22Rv1 (cell line): ENCODE data around the gene CD52.

Source experiments
- H3K27ac ChIP-seq: fragments of 450-650 bp; 2 replicates; pipeline ENCODE4 v1.5.1; 2017
- CTCF ChIP-seq: fragments of 450-650 bp; IDR thresholded peaks from 2 replicates; pipeline ENCODE4 v1.5.1; 2017; ENCODE audit warnings: mild to moderate bottlenecking
- ZFX ChIP-seq: fragments of 450-650 bp; IDR thresholded peaks from 2 replicates; pipeline ENCODE4 v1.6.1; 2017; ENCODE audit warnings: antibody characterized with exemption, borderline replicate concordance

The CD52 gene

GRCh38 chr1:26297057-26297790 is 20.5 kb upstream of the CD52 start:
- TF ChIP-seq ZFX (no peak), CTCF (no peak)
- no peak overlapping the region for H3K27ac ChIP-seq

GRCh38 chr1:26297791-26298124 is 20.0 kb upstream of the CD52 start:
- H3K27ac ChIP-seq: no peak overlapping the region

GRCh38 chr1:26300578-26301275 is 17.0 kb upstream of the CD52 start:
- H3K27ac ChIP-seq: no peak overlapping the region
- no peak for TF ChIP-seq ZFX

More at GRCh38 chr1:26297791-26298124, 20.0 kb upstream of the CD52 start:
- TF ChIP-seq ZFX (no peak), CTCF (no peak)

GRCh38 chr1:26302733-26303405 is 14.9 kb upstream of the CD52 start:
- no peak for TF ChIP-seq ZFX
- no peak for TF ChIP-seq CTCF
- no peak overlapping the region for H3K27ac ChIP-seq

- peak overlapping the region; percentile 61 for H3K27ac ChIP-seq
- TF ChIP-seq ZFX (no peak), CTCF (no peak)
Observed at GRCh38 chr1:26305667-26306289, 12.0 kb upstream of the CD52 start.

GRCh38 chr1:26306290-26307229 is 11.2 kb upstream of the CD52 start, which contains the start of gene UBXN11:
TSS of gene UBXN11 (minus strand) at chr1:26306636. CDS start at chr1:26302883, 3,753 bp downstream.
- TF ChIP-seq ZFX (no peak), CTCF (no peak)
- H3K27ac ChIP-seq: peak within 1 kb of the TSS; percentile 61
